Smooth muscle cell (in vitro differentiated cells): ENCODE results near the gene ST3GAL2. TPM values are rescaled to one million over a fixed set of nuclear protein-coding genes. Genes with fewer than 3 reads are reported as not detected.

Source experiments
- DNase-seq: peaks from one replicate; lab custom pipeline; 2025; ENCODE audit not compliant: unreplicated experiment; lab: John Stamatoyannopoulos, UW
- H2AFZ ChIP-seq: fragments of 200-600 bp; sonication (generic); 2 replicates; pipeline ENCODE4 v1.6.0; 2016; ENCODE audit warnings: antibody characterized with exemption, low read depth, mild to moderate bottlenecking
- H3F3A ChIP-seq: fragments of 200-600 bp; sonication (generic); 2 replicates; pipeline ENCODE4 v1.6.0; 2017; ENCODE audit warnings: antibody characterized with exemption, low read depth
- H3K27ac ChIP-seq: fragments of 200-600 bp; sonication (generic); 2 replicates; pipeline ENCODE4 v1.5.1; 2016; ENCODE audit warnings: low read depth, mild to moderate bottlenecking
- H3K27me3 ChIP-seq: fragments of 200-600 bp; sonication (generic); 2 replicates; pipeline ENCODE4 v1.6.1; 2016; ENCODE audit warnings: low read depth, mild to moderate bottlenecking
- H3K36me3 ChIP-seq: fragments of 200-600 bp; sonication (generic); 2 replicates; pipeline ENCODE4 v1.5.1; 2016; ENCODE audit warnings: low read depth
- H3K4me1 ChIP-seq: fragments of 200-600 bp; sonication (generic); 2 replicates; pipeline ENCODE4 v1.5.1; 2016; ENCODE audit warnings: low read depth
- H3K4me2 ChIP-seq: fragments of 200-600 bp; sonication (generic); 2 replicates; pipeline ENCODE4 v1.6.0; 2016; ENCODE audit warnings: mild to moderate bottlenecking
- H3K4me3 ChIP-seq: fragments of 200-600 bp; sonication (generic); 2 replicates; pipeline ENCODE4 v1.5.1; 2016; ENCODE audit warnings: mild to moderate bottlenecking
- H3K79me2 ChIP-seq: fragments of 200-600 bp; sonication (generic); 2 replicates; pipeline ENCODE4 v1.6.0; 2016; ENCODE audit warnings: low read depth, mild to moderate bottlenecking
- H3K9ac ChIP-seq: fragments of 200-600 bp; sonication (generic); 2 replicates; pipeline ENCODE4 v1.6.0; 2016; ENCODE audit warnings: low read depth
- H3K9me3 ChIP-seq: fragments of 200-600 bp; sonication (generic); replicated peaks from 2 replicates; pipeline ENCODE4 v1.5.1; 2016; ENCODE audit warnings: low read depth
- H4K20me1 ChIP-seq: fragments of 200-600 bp; sonication (generic); 2 replicates; pipeline ENCODE4 v1.6.0; 2016; ENCODE audit warnings: low read depth
- WGBS: methylation state at CpG from one replicate; pipeline ENCODE4 v1.1.7; 2016; ENCODE audit warnings: low lambda C conversion rate; 5-methylcytosine and 5-hydroxymethylcytosine counted together
- polyA plus RNA-seq: library from polyadenylated mRNA; unstranded; fragments of >200 nt; fragmentation: Nextera tagmentation; extraction: Ambion mirVana; gene quantifications from 2 replicates; pipeline ENCODE4 v1.2.1, GENCODE V29; 2016
- total RNA-seq: library from RNA; depleted of rRNA; stranded (reverse); fragments of >200 nt; gene quantifications from 2 replicates; pipeline ENCODE4 v1.2.3, GENCODE V29; 2014
- TF ChIP-seq, protein P1 (sequence below): fragments of 200-600 bp; sonication (generic); IDR thresholded peaks from 2 replicates; pipeline ENCODE4 v1.5.1; 2017; ENCODE audit warnings: borderline replicate concordance, mild to moderate bottlenecking, antibody characterized with exemption; ENCODE audit not compliant: insufficient read depth, poor library complexity, severe bottlenecking

ST3GAL2 gene
- total and polyA plus RNA-seq, 2 experiments from 2014 or later, result 32.5 to 42.3 TPM

DNA sequence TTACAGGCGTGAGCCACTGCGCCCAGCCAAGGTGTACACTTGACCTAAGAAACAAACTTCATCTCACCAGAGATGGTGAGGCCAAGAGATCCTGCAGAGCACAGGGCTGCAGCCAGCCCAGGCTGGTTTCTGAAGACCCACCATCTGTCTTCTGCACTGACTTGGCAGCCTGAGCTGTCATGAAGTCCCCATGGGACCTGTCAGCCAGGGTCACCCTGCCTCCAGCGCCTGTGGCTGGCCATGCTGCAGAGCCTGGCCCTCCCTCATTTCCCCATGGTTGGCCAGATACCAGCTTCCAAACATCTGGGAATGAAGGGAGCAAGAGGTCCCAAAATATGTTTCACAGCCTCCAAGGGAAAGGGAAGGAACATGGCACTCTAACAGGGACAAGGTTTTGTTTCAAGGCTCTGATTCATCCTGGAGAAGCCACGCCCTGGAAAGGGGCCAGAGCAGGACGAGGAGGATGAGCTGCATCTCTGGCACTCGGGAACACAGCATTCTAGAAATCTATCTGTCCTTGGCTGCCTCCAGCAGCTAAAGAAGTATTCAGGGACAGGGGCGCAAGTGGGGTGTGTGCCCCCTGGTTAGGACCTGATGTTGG, 46.9 kb downstream of the ST3GAL2 start:
- Histone ChIP-seq H3K4me2 (no peak overlapping the region), H2AFZ (no peak overlapping the region)

DNA sequence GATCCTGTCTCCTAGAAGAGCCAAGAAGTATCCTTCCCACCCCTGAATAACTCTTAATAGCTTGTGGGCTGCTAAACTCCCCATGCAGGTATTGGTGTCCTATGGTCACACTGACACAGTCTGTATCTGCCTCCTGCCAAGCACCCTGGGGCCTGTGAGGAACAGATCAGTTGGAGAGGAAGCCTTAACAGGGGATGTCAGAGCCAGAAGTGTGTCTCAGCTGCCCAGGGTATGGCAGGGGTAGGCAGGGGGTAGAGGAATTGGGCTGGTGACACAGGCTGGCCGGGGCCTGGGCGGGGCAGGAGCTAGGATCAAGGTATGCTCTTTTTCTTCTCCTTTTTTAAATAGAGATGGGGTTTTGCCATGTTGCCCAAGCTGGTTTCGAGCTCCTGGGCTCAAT, 47.5 kb downstream of the ST3GAL2 start:
- Histone ChIP-seq H3K9ac (no peak overlapping the region), H3K4me2 (no peak overlapping the region), H3K27me3 (no peaks in the 10 kb centered on the region), H3K4me3 (no peak overlapping the region), H3K27ac (no peak overlapping the region), H3K4me1 (no peaks in the 10 kb centered on the region), H2AFZ (no peak overlapping the region), H4K20me1 (peaks cover 39% of the 10 kb centered on the region), H3F3A (no peaks in the 10 kb centered on the region), H3K36me3 (no peaks in the 10 kb centered on the region), H3K9me3 (no peaks in the 10 kb centered on the region), H3K79me2 (peaks cover 22% of the 10 kb centered on the region)
- TF ChIP-seq, protein P1, sequence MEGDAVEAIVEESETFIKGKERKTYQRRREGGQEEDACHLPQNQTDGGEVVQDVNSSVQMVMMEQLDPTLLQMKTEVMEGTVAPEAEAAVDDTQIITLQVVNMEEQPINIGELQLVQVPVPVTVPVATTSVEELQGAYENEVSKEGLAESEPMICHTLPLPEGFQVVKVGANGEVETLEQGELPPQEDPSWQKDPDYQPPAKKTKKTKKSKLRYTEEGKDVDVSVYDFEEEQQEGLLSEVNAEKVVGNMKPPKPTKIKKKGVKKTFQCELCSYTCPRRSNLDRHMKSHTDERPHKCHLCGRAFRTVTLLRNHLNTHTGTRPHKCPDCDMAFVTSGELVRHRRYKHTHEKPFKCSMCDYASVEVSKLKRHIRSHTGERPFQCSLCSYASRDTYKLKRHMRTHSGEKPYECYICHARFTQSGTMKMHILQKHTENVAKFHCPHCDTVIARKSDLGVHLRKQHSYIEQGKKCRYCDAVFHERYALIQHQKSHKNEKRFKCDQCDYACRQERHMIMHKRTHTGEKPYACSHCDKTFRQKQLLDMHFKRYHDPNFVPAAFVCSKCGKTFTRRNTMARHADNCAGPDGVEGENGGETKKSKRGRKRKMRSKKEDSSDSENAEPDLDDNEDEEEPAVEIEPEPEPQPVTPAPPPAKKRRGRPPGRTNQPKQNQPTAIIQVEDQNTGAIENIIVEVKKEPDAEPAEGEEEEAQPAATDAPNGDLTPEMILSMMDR, result no peak
- DNase-seq, result no peak
- 97% methylated on average over 3 of the region's 3 CpGs for WGBS

More for the DNA sequence above, 46.9 kb downstream of the ST3GAL2 start:
- TF ChIP-seq, protein P1, result no peak
- H3K36me3 ChIP-seq, result no peaks in the 10 kb centered on the region
- H3K9ac ChIP-seq, result no peak overlapping the region
- H3K27me3 ChIP-seq, result no peaks in the 10 kb centered on the region
- H3K4me3 ChIP-seq, result no peak overlapping the region
- peaks cover 22% of the 10 kb centered on the region for H3K79me2 ChIP-seq
- H3K4me1 ChIP-seq, result no peaks in the 10 kb centered on the region
- no peaks in the 10 kb centered on the region for H3F3A ChIP-seq
- 80% methylated on average over 7 of the region's 7 CpGs for WGBS
- H3K27ac ChIP-seq, result no peak overlapping the region
- H4K20me1 ChIP-seq, result peaks cover 45% of the 10 kb centered on the region
- DNase-seq, result no peak
- no peaks in the 10 kb centered on the region for H3K9me3 ChIP-seq

DNA sequence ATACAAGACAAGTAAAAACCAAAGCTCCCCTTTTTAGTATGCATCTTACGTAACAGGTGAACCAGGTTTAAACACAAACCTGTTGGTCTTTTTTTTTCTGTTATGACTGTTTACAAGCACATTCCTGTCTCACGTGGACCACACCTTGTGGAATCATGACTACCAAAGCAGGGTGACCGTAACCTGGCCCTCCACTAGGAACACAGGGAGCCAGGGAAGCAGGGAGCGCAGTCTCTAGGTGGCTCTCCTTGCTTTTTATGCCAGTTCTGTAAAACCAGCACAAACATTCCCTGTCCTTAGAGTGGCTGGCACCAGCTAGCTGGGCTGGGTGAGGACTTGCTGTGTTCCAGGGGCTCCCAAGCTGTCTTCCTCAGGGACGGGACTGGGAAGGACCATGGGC, 48.1 kb downstream of the ST3GAL2 start:
- no peak overlapping the region for H3K9ac ChIP-seq
- H3F3A ChIP-seq, result no peaks in the 10 kb centered on the region
- no peak overlapping the region for H3K4me2 ChIP-seq
- no peaks in the 10 kb centered on the region for H3K4me1 ChIP-seq
- peaks cover 34% of the 10 kb centered on the region for H4K20me1 ChIP-seq
- no peaks in the 10 kb centered on the region for H3K27me3 ChIP-seq
- no peak overlapping the region for H3K27ac ChIP-seq
- peaks cover 15% of the 10 kb centered on the region for H3K79me2 ChIP-seq
- 90% methylated on average over 5 of the region's 5 CpGs for WGBS
- TF ChIP-seq, protein P1, result no peak
- no peaks in the 10 kb centered on the region for H3K36me3 ChIP-seq
- no peak overlapping the region for H2AFZ ChIP-seq
- no peaks in the 10 kb centered on the region for H3K9me3 ChIP-seq
- no peak for DNase-seq
- H3K4me3 ChIP-seq, result no peak overlapping the region
